AML-193 (cell line): ENCODE data around the gene CYP27A1.

ENCODE experiments used
- DNase-seq, 2 experiments: peaks; one replicate each; lab custom pipeline; 2025; lab: John Stamatoyannopoulos, UW

CYP27A1 gene

DNA sequence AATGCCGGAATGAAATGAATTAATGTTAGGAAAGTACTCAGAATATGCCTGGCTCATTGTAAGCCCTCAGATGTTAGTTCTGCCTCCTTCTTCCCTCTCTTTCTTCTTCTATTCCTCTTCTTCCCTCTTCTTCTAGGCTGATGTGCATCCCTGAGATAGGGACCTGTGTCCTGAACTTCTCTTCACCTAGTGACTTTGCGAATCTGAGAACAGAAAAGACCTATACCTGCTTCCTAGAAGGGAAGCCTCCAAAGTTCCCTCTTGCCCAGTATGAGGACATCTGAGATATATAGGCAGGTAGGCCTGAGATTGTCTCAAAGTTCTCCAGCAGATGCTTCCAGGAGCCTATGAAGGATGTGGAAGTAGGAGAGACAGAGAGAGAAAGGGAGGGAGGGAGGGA lies 8.1 kb upstream of the CYP27A1 start:
- DNase-seq = no peak

DNA sequence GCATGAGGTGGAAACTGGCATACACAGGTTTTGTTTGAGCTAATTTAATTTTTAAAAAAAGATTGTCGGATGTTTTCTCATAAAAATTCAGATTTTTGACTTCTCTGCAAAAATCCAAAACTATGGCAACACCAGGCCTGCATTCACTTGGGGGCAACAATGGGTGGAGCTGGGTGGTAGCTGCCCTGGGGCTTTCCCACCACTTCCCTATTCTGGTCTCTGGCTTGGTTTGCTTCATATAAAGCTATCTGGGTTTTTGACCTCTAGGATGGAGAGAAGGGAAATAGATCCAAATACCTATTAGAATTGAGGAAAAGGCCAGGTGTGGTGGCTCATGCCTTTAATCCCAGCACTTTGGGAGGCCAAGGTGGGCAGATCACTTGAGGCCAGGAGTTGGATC lies 5.5 kb upstream of the CYP27A1 start:
- DNase-seq = no peak

GRCh38 chr2:218777276-218777990 lies 4.5 kb upstream of the CYP27A1 start:
- DNase-seq = no peak

DNA sequence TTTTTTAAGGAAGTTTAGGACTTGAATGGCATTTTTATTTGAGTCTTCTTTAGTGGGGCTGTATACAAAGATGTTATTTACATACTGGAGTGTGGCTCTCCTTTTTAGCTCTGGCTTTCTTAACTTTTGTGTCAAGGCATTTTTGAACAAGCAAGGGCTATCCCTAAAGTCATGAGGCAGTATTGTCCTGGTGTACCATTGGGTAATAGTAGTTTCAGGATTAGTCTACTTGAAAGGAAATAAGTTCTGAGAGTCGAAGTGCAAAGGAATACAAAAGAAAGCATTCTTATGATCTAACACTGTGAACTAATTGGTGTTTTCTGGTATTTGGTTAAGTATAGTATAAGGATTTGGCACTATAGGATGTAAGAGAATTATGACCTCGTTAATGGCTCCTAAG lies 1.9 kb upstream of the CYP27A1 start:
- DNase-seq = no peak

GRCh38 chr2:218780851-218781690 lies 876 bp upstream of the CYP27A1 start:
- no peak for DNase-seq

DNA sequence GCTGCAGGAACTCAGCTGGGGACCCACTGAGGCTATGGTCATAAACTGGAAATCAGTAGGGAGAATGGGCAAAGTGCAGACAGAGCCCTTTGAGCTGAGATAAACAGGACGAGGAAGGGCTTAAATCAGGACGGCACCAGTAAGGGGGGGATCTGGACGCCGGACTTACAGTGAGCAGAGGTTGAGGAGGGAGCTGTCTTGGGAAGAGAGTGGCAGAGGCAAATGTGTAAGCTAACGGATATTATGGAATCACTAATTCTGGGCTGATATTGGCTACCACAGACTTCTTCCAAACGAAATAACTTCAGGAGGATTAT lies 539 bp downstream of the CYP27A1 start:
- DNase-seq = no peak

DNA sequence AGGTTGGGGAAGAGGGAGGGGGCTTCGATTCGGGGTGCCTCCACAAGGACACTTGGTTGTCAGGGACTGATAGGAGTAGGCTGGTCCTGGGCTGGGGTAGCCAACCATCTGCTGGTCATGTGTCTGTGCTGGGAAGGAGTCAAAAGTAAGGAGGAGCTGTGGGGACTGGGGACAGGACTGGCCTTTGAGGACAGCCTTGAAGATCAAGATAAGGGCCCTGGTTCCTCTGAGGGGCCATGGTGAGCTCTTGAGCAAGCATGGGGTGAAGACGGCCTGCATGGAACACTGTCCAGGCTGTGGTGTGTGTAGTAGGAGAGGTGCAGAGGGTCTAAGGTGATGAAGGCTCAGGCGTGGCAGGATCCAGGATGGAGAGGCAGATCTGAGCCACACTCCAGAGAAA lies 1.7 kb downstream of the CYP27A1 start:
- DNase-seq = no peak

DNA sequence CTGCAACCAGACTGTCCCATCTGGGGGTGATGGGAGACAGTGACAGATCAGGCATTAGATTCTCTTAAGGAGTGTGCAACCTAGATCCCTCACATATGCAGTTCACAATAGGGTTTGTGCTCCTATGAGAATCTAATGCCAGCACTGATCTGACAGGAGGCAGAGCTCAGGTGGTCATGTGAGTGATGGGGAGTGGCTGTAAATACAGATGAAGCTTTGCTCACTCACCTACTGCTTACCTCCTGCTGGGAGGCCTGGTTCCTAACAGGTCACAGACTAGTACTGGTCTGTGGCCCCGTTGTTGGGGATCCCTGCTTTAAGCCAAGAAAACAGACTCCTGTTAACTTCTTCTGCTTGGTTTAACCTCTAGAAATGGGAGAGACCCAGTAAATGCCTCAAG lies 3.2 kb downstream of the CYP27A1 start:
- DNase-seq = no peak

DNA sequence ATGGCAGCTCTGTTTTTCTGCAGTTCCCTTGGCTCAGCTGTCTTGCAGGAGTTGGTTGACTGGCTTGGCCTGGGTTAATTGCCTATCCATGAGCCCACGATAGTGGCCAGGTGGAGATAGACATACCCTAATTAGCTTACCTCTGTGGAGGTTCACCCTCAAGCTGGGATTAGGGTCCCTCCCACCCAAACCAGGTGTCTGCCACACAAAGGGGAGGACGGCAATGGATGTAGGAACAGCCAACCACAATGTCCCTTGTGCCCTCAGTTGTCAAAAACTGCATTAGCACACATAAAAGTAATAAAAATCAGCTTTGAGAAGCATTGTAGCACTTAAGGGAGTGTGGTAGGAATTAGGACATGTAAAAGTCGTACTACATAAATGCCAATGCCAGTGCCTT lies 4.2 kb downstream of the CYP27A1 start:
- no peak for DNase-seq

DNA sequence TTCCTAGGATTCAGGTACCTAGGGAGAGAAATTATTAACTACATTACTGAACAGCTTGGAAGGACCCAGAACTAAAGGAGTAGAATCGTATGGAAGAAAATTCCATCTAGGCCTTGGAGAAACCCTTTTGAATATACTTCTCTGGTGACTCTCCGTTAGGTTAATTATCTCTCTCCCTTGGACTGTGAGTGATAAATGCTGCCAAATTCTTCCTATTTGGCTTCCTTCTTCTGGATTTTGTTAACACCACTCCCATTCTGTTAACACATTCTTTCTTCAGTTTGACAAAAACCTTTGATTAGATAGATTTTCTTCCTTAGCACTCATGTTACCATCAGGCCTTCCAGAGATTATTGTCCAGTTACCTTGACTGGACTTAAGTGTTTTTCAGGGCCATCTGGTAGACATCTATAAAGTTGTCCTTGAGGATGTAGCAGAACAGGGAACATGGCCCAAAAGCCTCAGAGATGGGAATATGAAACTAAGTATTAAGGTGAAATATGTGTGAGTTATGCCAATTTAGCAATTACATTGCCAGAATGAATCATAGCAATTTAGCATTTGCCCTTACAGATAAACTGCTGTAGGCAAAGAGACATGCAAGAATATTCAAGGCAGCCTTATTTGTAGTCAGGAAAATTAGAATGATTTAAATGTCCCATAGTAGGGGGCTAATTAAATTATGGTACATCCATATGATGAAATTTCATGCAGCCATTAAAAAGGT lies 6.7 kb downstream of the CYP27A1 start:
- DNase-seq = no peak

DNA sequence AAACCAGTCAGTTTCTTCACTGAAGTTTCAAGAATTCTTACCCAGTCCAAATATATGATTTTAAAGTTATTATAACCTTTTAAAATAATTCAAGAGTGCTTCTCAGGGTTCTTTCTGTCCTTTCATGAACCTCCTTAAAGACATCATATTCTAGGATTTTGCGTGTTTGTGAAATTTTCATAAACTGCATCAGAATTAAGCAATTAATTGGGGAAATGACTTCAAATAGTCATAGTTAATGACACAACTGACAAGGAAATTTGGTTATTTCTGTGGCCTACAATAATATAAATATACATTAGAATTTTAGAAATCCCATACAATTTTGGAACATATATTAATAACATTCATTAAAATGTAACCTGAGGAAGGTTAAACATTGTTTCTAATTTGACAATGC lies 10.5 kb downstream of the CYP27A1 start:
- DNase-seq = no peak

DNA sequence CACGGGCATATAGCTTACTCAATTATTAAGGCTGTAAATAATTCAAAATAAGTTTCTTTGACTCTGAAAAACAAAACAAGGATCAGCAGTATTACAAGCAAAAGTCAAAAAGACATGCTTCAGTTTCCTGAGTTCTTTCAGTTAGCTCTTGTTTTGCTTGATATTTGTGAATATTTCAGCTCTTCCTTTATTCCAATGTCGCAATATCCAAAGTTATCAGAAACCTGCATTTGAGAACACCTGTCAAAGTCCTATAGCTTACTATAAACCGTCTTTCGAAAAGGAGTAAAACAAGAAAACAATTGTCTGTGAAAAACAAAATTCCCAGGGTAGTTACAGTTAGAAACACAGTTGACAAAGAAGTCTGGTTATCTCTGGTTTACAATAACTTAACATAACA lies 14.7 kb downstream of the CYP27A1 start:
- no peak for DNase-seq

DNA sequence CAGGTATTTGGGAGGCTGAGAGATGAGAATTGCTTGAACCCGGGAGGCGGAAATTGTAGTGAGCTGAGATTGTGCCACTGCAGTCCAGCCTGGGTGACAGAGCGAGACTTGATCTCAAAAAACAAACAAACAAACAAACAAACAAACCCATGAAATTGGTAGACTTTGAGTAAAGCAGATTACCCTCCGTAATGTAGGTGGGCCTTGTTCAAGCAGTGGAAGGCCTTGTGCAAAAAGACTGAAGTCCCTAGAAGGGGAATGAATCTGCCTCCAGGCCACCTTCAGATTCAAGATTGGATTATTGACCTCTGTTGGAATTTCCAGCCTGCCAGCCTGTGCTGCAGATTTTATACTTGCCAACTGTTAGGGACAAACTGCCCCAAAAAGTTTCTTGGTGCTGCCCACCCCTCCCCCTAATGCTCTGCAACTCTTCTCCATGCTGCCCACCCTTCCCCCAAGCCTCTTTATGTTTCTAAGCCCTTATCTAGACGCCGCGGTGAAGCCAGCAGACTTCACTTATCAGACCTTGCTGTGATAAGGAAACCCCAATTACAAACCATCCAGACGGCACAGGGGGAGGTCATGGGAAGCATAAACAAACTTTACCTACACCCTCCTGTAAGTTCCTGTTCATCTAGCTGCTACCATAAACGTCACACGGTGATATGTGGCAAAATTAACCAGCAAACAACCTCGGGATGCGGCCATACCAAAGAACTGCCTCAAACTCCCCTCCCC lies 17.0 kb downstream of the CYP27A1 start:
- no peak for DNase-seq

- no peak for DNase-seq
Observed at GRCh38 chr2:218799990-218800389, 18.0 kb downstream of the CYP27A1 start.

- DNase-seq = no peak
Observed at GRCh38 chr2:218802386-218802994, 20.5 kb downstream of the CYP27A1 start.

DNA sequence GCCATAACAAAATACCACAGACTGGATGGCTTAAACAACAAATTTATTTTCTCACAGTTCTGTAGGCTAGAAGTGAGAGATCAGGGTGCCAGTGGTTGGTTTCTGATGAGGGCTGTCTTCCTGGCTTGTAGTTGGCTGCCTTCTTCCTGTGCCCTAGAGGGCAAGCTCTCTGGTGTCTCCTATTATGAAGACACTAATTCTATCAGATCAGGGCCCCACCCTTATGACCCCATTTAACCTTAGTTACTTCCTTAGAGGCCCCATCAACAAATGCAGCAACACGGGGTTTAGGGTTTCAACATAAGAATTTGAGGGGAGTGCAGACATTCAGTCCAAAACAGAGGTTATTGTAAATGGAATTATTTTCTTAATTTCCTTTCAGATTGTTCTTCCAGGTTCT lies 22.9 kb downstream of the CYP27A1 start:
- no peak for DNase-seq

GRCh38 chr2:218805627-218806026 lies 23.7 kb downstream of the CYP27A1 start:
- DNase-seq = no peak

GRCh38 chr2:218806346-218806978 lies 24.5 kb downstream of the CYP27A1 start:
- peak; percentile 90 to 93 for DNase-seq

DNA sequence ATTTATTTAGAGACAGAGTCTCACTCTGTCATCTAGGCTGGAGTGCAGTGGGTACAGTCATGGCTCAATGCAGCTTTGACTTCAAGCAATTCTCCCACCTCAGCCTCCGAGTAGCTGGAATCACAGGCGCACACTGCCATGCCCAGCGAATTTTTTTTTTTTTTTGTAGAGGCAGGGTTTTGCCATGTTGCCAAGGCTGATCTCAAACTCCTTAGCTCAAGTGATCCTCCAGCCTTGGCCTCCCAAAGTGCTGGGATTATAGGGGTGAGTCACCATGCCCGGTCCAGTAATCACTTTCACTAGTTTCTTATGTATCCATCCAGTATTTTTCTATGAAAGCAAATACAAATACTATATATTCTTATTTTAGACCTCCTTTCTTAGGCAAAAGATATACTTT lies 25.7 kb downstream of the CYP27A1 start:
- no peak for DNase-seq

DNA sequence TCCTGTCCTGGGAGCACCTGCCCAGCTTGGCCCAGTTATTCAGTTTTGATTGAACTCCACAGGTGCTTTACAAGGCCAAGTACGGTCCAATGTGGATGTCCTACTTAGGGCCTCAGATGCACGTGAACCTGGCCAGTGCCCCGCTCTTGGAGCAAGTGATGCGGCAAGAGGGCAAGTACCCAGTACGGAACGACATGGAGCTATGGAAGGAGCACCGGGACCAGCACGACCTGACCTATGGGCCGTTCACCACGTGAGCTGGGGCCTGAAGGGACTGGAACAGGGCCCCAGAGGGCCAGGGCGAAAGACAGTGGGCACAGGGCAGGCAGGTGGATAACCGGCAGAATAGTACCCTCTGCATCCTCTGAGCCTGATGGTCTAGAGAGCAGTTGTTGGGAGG lies 27.6 kb downstream of the CYP27A1 start:
- DNase-seq = no peak

DNA sequence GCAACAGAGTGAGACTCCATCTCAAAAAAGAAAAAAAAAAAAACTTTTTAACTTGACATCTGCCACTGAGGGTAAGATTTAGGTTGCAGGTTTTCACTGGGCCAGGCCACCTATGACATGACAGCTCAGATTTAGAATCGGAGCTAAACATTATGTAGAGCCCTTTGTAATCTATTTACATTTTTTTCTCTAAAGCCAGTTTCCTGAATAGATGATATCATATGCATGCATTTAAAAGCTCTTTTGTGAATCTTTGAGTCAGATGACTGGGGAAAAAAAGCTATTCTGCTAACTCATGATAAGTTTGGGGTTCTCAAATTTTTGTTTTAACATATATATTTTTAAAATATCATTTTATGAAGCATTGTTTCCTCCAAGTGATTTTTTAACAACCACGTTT lies 28.3 kb downstream of the CYP27A1 start:
- no peak for DNase-seq
